Stimulated activated memory B cell treated with anti-CD40 and anti-IgM and Interleukin-4, amounts not matched to agents 10 μg/mL and 1 μg/mL and 100 μg/mL, for 72 hours (primary cell): ENCODE results near the gene DCT.

Experiments
- ATAC-seq: fragments of 150-1000 bp; cut with Tn5 transposase; 2 replicates; pipeline ENCODE4 v1.10.0; 2021
- H3K27ac Mint-ChIP-seq: one replicate; pipeline ENCODE4 v1.8.0; 2022; ENCODE audit warnings: mild to moderate bottlenecking, mixed read lengths
- H3K27me3 Mint-ChIP-seq: one replicate; pipeline ENCODE4 v1.8.0; 2022; ENCODE audit warnings: mixed read lengths
- H3K36me3 Mint-ChIP-seq: one replicate; pipeline ENCODE4 v1.8.0; 2022; ENCODE audit warnings: mixed read lengths
- H3K4me1 Mint-ChIP-seq: one replicate; pipeline ENCODE4 v1.8.0; 2022; ENCODE audit warnings: mixed read lengths
- H3K4me3 Mint-ChIP-seq: one replicate; pipeline ENCODE4 v1.8.0; 2022; ENCODE audit warnings: mild to moderate bottlenecking, moderate library complexity, mixed read lengths
- H3K9me3 Mint-ChIP-seq: one replicate; pipeline ENCODE4 v1.8.0; 2022; ENCODE audit warnings: mixed read lengths

DCT gene

GRCh38 chr13:94480672-94481145 lies 1.2 kb upstream of the DCT start:
- no peaks in the 10 kb centered on the region for H3K9me3 Mint-ChIP-seq
- no peak overlapping the region for H3K4me3 Mint-ChIP-seq
- no peaks in the 10 kb centered on the region for H3K36me3 Mint-ChIP-seq
- H3K27me3 Mint-ChIP-seq: peaks cover 26% of the 10 kb centered on the region
- H3K4me1 Mint-ChIP-seq: no peaks in the 10 kb centered on the region
- ATAC-seq: no peak
- H3K27ac Mint-ChIP-seq: no peak overlapping the region

- H3K9me3 Mint-ChIP-seq: peaks cover 3% of the 10 kb centered on the region
- H3K4me3 Mint-ChIP-seq: no peak overlapping the region
- no peaks in the 10 kb centered on the region for H3K36me3 Mint-ChIP-seq
- peak; percentile 48 for ATAC-seq
- no peaks in the 10 kb centered on the region for H3K4me1 Mint-ChIP-seq
- peaks cover 34% of the 10 kb centered on the region for H3K27me3 Mint-ChIP-seq
- no peak overlapping the region for H3K27ac Mint-ChIP-seq
Observed at GRCh38 chr13:94478913-94479312, 569 bp downstream of the DCT start.

GRCh38 chr13:94470126-94470525 lies 9.4 kb downstream of the DCT start:
- no peaks in the 10 kb centered on the region for H3K36me3 Mint-ChIP-seq
- no peaks in the 10 kb centered on the region for H3K9me3 Mint-ChIP-seq
- no peaks in the 10 kb centered on the region for H3K4me1 Mint-ChIP-seq
- H3K27me3 Mint-ChIP-seq: peaks cover 2% of the 10 kb centered on the region
- no peak overlapping the region for H3K4me3 Mint-ChIP-seq
- H3K27ac Mint-ChIP-seq: no peak overlapping the region
- ATAC-seq: no peak

- Mint-ChIP-seq H3K36me3 (no peaks in the 10 kb centered on the region), H3K4me3 (no peak overlapping the region), H3K9me3 (no peaks in the 10 kb centered on the region), H3K27me3 (peaks cover 10% of the 10 kb centered on the region), H3K27ac (no peak overlapping the region), H3K4me1 (no peaks in the 10 kb centered on the region)
- no peak for ATAC-seq
Observed at GRCh38 chr13:94464771-94465170, 14.7 kb downstream of the DCT start.

- no peak overlapping the region for H3K4me3 Mint-ChIP-seq
- H3K9me3 Mint-ChIP-seq: no peaks in the 10 kb centered on the region
- H3K36me3 Mint-ChIP-seq: no peaks in the 10 kb centered on the region
- peaks cover 10% of the 10 kb centered on the region for H3K27me3 Mint-ChIP-seq
- no peak for ATAC-seq
- H3K4me1 Mint-ChIP-seq: no peaks in the 10 kb centered on the region
- no peak overlapping the region for H3K27ac Mint-ChIP-seq
Observed at GRCh38 chr13:94462670-94463069, 16.8 kb downstream of the DCT start.

- no peaks in the 10 kb centered on the region for H3K36me3 Mint-ChIP-seq
Observed at GRCh38 chr13:94459116-94459515, 20.4 kb downstream of the DCT start.

GRCh38 chr13:94455414-94455813 lies 24.1 kb downstream of the DCT start:
- Mint-ChIP-seq H3K36me3 (no peaks in the 10 kb centered on the region), H3K9me3 (no peaks in the 10 kb centered on the region), H3K4me1 (no peaks in the 10 kb centered on the region), H3K27ac (no peak overlapping the region), H3K27me3 (no peaks in the 10 kb centered on the region), H3K4me3 (no peak overlapping the region)
- no peak for ATAC-seq

More at GRCh38 chr13:94459116-94459515, 20.4 kb downstream of the DCT start:
- H3K27ac Mint-ChIP-seq: no peak overlapping the region
- no peak for ATAC-seq
- H3K4me1 Mint-ChIP-seq: no peaks in the 10 kb centered on the region
- no peaks in the 10 kb centered on the region for H3K9me3 Mint-ChIP-seq
- H3K4me3 Mint-ChIP-seq: no peak overlapping the region
- H3K27me3 Mint-ChIP-seq: peaks cover 6% of the 10 kb centered on the region

- H3K27me3 Mint-ChIP-seq: no peaks in the 10 kb centered on the region
- H3K27ac Mint-ChIP-seq: no peak overlapping the region
- no peaks in the 10 kb centered on the region for H3K36me3 Mint-ChIP-seq
- H3K4me3 Mint-ChIP-seq: no peak overlapping the region
- no peaks in the 10 kb centered on the region for H3K9me3 Mint-ChIP-seq
- H3K4me1 Mint-ChIP-seq: no peaks in the 10 kb centered on the region
- ATAC-seq: no peak
Observed at GRCh38 chr13:94454906-94455305, 24.6 kb downstream of the DCT start.

- no peak for ATAC-seq
- H3K27ac Mint-ChIP-seq: no peak overlapping the region
- no peak overlapping the region for H3K4me3 Mint-ChIP-seq
- no peaks in the 10 kb centered on the region for H3K9me3 Mint-ChIP-seq
- H3K27me3 Mint-ChIP-seq: no peaks in the 10 kb centered on the region
- H3K36me3 Mint-ChIP-seq: no peaks in the 10 kb centered on the region
- H3K4me1 Mint-ChIP-seq: no peaks in the 10 kb centered on the region
Observed at GRCh38 chr13:94454334-94454733, 25.1 kb downstream of the DCT start.

GRCh38 chr13:94444826-94445225 lies 34.7 kb downstream of the DCT start:
- H3K27me3 Mint-ChIP-seq: no peaks in the 10 kb centered on the region
- H3K27ac Mint-ChIP-seq: no peak overlapping the region
- H3K4me3 Mint-ChIP-seq: no peak overlapping the region
- no peaks in the 10 kb centered on the region for H3K4me1 Mint-ChIP-seq
- H3K36me3 Mint-ChIP-seq: no peaks in the 10 kb centered on the region
- H3K9me3 Mint-ChIP-seq: no peaks in the 10 kb centered on the region
- no peak for ATAC-seq

- no peak for ATAC-seq
- H3K9me3 Mint-ChIP-seq: no peaks in the 10 kb centered on the region
Observed at GRCh38 chr13:94435604-94436226, 43.8 kb downstream of the DCT start.

GRCh38 chr13:94433055-94433961 lies 46.2 kb downstream of the DCT start:
- Mint-ChIP-seq H3K27ac (no peak overlapping the region), H3K9me3 (no peaks in the 10 kb centered on the region)
- ATAC-seq: peak; percentile 78

More at GRCh38 chr13:94435604-94436226, 43.8 kb downstream of the DCT start:
- Mint-ChIP-seq H3K4me1 (peaks cover 9% of the 10 kb centered on the region), H3K4me3 (no peak overlapping the region), H3K27ac (no peak overlapping the region), H3K36me3 (no peaks in the 10 kb centered on the region), H3K27me3 (no peaks in the 10 kb centered on the region)

GRCh38 chr13:94431987-94432386 lies 47.5 kb downstream of the DCT start:
- Mint-ChIP-seq H3K9me3 (no peaks in the 10 kb centered on the region), H3K4me3 (no peak overlapping the region), H3K27ac (no peak overlapping the region), H3K4me1 (peaks cover 9% of the 10 kb centered on the region), H3K27me3 (no peaks in the 10 kb centered on the region), H3K36me3 (no peaks in the 10 kb centered on the region)
- ATAC-seq: no peak

More at GRCh38 chr13:94433055-94433961, 46.2 kb downstream of the DCT start:
- Mint-ChIP-seq H3K36me3 (no peaks in the 10 kb centered on the region), H3K27me3 (no peaks in the 10 kb centered on the region), H3K4me3 (no peak overlapping the region), H3K4me1 (peaks cover 9% of the 10 kb centered on the region)

- Mint-ChIP-seq H3K9me3 (no peaks in the 10 kb centered on the region), H3K27ac (no peak overlapping the region), H3K4me3 (no peak overlapping the region), H3K4me1 (peaks cover 9% of the 10 kb centered on the region), H3K36me3 (no peaks in the 10 kb centered on the region), H3K27me3 (no peaks in the 10 kb centered on the region)
- no peak for ATAC-seq
Observed at GRCh38 chr13:94431574-94431973, 47.9 kb downstream of the DCT start.

GRCh38 chr13:94427313-94427953 lies 52.0 kb downstream of the DCT start:
- ATAC-seq: no peak
- H3K9me3 Mint-ChIP-seq: no peaks in the 10 kb centered on the region
- no peak overlapping the region for H3K27ac Mint-ChIP-seq
- H3K4me1 Mint-ChIP-seq: no peaks in the 10 kb centered on the region
- peaks cover 18% of the 10 kb centered on the region for H3K27me3 Mint-ChIP-seq
- no peaks in the 10 kb centered on the region for H3K36me3 Mint-ChIP-seq
- no peak overlapping the region for H3K4me3 Mint-ChIP-seq
